HFF-Myc (cell line): ENCODE data around the gene ZNF385D.

ENCODE experiments used
- DNase-seq: peaks from one replicate; pipeline ENCODE4 v3.0.0-alpha.2; 2011; ENCODE audit warnings: low read depth; ENCODE audit errors: extremely low read depth
- H3K4me3 ChIP-seq: replicated peaks from 2 replicates; pipeline ENCODE4 v1.5.1; 2011; ENCODE audit warnings: low read depth, mild to moderate bottlenecking, control low read depth, low read length
- TF ChIP-seq, protein P1 (sequence below): IDR thresholded peaks from 2 replicates; pipeline ENCODE4 v1.5.1; 2012; ENCODE audit warnings: mild to moderate bottlenecking, low read depth, low read length, control low read depth; ENCODE audit errors: missing control alignments

The ZNF385D gene

DNA sequence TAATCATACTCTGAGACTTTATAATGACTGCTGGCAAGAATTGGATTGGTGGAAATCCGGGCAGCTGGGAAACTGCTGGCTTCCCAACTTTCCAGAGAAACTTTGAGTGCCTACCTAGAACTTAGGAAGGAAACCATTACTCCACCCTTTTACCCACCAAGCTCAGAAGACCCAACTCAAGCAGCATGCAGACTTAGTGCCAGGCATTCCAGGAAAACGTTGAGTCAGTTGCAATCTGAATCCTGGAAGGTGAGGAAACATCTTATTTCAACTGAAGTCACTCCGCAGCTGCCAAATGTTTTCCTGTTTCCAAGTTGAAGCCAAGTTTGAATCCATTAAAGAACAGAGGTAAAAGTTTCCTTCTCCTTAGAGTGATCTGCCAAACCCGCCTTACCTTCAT, 126.5 kb downstream of the ZNF385D start:
- TF ChIP-seq, protein P1, sequence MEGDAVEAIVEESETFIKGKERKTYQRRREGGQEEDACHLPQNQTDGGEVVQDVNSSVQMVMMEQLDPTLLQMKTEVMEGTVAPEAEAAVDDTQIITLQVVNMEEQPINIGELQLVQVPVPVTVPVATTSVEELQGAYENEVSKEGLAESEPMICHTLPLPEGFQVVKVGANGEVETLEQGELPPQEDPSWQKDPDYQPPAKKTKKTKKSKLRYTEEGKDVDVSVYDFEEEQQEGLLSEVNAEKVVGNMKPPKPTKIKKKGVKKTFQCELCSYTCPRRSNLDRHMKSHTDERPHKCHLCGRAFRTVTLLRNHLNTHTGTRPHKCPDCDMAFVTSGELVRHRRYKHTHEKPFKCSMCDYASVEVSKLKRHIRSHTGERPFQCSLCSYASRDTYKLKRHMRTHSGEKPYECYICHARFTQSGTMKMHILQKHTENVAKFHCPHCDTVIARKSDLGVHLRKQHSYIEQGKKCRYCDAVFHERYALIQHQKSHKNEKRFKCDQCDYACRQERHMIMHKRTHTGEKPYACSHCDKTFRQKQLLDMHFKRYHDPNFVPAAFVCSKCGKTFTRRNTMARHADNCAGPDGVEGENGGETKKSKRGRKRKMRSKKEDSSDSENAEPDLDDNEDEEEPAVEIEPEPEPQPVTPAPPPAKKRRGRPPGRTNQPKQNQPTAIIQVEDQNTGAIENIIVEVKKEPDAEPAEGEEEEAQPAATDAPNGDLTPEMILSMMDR = no peak
- DNase-seq = no peak

DNA sequence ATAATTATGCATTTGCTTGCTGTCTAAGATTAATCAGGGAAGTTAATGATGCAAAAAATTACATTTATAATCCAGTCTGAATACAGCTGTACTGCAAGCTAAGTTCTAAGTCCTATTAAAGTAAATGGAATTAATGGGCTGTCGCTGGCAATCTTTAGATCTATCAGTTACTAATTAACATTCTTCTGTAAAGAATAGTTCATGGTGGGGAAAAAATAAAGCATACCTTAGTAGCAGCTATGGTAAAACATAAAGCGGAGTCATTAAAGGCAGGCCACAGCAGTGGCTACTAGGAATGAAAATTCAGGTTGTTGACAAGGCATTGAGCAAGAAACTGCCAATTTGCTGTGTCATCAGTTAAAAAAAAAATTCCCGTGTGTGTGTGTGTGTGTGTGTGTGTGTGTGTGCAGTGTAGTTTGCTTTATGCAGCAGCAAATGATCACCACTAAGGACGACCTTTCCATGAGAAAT, 129.8 kb downstream of the ZNF385D start:
- no peak for DNase-seq
- no peak overlapping the region for H3K4me3 ChIP-seq
- TF ChIP-seq, protein P1 = no peak

More for the DNA sequence above, 126.5 kb downstream of the ZNF385D start:
- no peak overlapping the region for H3K4me3 ChIP-seq

DNA sequence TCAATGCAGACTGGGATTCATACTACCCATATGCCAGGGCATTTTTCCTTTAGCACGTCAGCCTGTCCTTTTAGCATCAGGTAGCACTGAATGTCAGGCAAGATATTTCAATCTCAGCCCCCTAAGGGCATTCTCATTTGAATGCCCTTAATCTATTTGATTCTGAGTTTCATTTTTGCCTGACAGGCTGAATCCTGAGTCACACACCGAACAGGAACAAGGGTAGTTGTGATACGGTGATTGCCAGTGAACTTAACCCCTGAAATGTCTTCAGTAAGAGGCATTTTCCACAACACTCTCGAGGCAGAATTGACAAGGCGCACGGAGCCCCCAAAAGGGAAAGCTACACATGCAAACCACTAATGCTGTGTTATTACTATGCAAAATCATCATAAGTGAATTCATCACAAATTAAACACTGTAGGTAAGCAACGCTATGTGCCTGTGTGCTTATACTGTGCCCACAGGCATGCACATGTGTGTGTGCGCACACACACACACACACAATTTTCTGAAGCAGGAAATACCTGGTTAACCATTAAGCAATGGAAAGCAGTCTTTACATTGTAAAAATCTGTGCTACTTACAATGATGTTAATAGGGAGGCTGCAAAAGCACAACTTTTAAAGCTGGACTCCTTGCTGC, 130.4 kb downstream of the ZNF385D start:
- DNase-seq = no peak
- no peak overlapping the region for H3K4me3 ChIP-seq
- TF ChIP-seq, protein P1 = no peak

DNA sequence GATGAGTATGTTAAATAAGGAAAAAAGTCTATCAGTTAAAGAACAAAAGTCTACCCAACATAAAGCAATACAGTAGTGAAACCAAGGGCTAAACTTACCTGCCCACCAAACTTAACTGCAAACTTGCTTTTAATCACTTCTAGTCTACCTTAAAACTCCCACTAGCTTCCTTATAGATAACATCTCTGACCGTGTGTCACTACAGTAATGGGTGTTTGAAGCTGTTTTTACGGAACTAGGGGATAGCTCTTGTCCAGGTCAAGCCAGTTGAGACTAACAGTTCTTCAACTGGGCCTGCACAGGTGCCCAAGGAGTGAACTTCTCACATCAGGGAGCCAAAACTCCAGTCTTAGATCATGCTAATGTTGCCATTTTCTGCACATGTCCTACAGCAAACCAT, 132.3 kb downstream of the ZNF385D start:
- TF ChIP-seq, protein P1 = no peak
- no peak overlapping the region for H3K4me3 ChIP-seq
- no peak for DNase-seq

DNA sequence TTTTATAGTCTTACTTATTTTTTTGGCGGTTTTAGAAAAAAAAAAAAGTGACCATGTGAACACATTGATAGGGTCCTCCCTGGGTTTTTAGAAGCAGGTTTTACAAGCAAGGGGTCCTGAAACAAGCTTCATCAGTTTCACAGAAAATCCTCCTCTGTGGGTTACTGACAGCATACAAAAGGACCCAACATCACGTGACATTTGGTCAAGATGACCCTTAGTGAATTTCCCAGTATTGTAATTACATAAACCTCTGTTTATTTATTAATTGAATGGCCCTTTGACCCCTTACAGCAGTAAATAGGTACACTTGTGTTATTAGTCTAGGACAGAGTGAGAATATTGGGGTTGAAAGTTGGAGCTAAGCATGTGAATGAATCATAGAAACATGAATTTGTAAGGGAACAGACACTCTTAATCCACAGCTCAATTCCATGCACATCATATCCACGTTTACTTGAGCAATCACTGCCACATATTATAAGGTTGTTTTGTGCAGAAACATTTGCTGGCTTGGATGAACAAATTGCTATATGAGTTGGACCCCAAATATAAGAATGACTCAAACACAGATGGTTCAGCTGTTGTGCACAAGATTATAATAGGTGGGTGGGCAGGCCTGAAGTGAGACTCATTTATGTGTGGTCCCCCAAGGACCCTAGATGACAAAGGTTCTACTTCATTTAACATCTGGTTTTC, 137.5 kb downstream of the ZNF385D start:
- no peak for DNase-seq
- H3K4me3 ChIP-seq = no peak overlapping the region
- TF ChIP-seq, protein P1 = no peak

DNA sequence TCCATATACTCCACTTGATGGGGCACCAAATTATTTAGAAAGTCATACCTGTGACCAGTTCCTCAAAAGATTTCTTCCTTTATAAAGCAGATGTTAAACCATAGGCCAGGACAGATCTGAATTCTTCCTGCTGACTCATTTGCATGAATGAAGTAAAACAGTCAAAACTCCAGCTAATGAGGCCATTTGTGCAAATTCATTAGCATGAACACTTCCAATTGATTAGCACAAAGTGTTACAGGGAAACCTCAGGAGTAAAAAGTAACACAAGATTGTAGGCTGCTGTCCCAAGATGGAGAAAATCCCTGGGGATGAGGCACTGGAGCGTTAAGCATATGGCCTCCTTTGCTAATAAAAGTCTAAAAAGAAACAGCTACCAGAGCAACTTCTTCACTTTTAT, 149.8 kb downstream of the ZNF385D start:
- no peak for DNase-seq
- TF ChIP-seq, protein P1 = no peak
- H3K4me3 ChIP-seq = no peak overlapping the region
